Measurements from ENCODE around the gene ZCCHC2.

GRCh38 chr18:62480927-62481326 is 41.9 kb upstream of the ZCCHC2 start:
- no peak for TF ChIP-seq CTCF (IDR thresholded peaks at IDR 0.05)
- no peak for TF ChIP-seq POLR2A (IDR thresholded peaks at IDR 0.05)

Measured in esophagus squamous epithelium (tissue), 4 donors.